ENCODE measurements around the gene DNAL1. TPM values are rescaled to one million over a fixed set of nuclear protein-coding genes. Genes with fewer than 3 reads are reported as not detected.
A peak's percentile ranks its signal among the peaks of the same experiment; 100 is the strongest.

DNAL1 gene
- total and polyA plus RNA-seq, 10 of the 15 experiments (the other 5 are each of a cell fraction or from before 2014, with no cell fraction given) = 2.4 to 18.2 (median 7.4) TPM

DNA sequence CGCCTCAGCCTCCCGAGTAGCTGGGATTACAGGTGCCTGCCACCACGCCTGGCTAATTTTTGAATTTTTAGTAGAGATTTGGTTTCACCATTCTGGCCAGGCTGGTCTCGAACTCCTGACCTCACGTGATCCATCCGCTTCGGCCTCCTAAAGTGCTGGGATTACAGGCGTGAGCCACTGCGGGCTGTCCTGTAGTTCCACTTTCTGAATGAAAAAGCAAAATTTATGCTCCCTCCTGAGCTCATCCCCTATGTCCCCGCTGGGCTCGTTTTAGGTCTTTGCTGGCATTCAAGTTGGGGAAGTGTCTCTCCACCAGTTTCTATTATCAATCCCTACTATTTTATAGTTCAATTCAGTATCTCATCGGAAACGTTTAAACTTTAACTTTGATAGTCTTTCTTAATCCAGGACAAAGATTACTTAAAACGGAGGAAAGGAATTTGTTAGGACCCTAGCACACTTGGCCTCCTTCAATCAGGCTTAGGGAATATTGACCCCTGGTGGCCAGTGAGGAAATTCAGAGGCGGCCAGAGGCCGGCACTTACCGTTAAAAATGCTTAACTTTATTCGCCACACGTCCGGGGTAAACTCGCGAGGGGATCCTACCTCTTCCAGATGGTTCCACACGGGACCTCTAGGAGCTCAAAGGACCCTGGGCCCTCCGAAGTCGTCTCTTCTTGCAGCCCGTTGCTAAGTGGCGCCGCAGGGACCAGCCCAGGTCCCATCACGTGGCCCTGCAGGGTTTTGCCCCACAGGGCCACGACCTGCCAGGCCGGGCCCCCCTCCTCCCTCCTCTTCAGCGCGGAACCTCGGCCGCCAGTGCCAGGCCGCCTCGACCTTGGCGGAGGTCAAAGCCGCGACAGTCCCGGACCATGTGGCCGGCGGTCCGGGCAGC is 11.4 kb upstream of the DNAL1 start (continued):
- TF ChIP-seq ZBTB40 (IDR thresholded peaks at IDR 0.05; ENCODE audit: borderline replicate concordance) (peak; percentile 47; the same call in 1 of the 2 replicates), MEF2B (IDR thresholded peaks at IDR 0.05; ENCODE audit: partially characterized antibody, poor library complexity, severe bottlenecking) (peak; percentile 20), IKZF1 (conservative IDR thresholded peaks at IDR 0.05) (peak; percentile 39; the same call in 1 of the 2 replicates), TBL1XR1 (IDR thresholded peaks at IDR 0.05; ENCODE audit: low read depth, low read length) (no peak), NR2F1 (conservative IDR thresholded peaks at IDR 0.05) (peak; percentile 87), IRF3 (IDR thresholded peaks at IDR 0.05) (no peak), E2F4 (IDR thresholded peaks at IDR 0.05; ENCODE audit: low read depth, low read length) (peak; percentile 8; the same call in 1 of the 2 replicates), HCFC1 (IDR thresholded peaks at IDR 0.05; ENCODE audit: low read length) (peak; percentile 16; the same call in 1 of the 2 replicates), SMC3 (IDR thresholded peaks at IDR 0.05; ENCODE audit: borderline replicate concordance, low read length) (peak; percentile 89), RUNX3 (IDR thresholded peaks at IDR 0.05; ENCODE audit: low read length) (no peak), CBX5 (IDR thresholded peaks at IDR 0.05; ENCODE audit: low read depth) (no peak), EED (IDR thresholded peaks at IDR 0.05; ENCODE audit: low read depth) (no peak), EP300 (IDR thresholded peaks at IDR 0.05; ENCODE audit: borderline replicate concordance in 1 of 2, control insufficient read depth in 1 of 2, low read depth in 2 of 2, low read length in 2 of 2) (no peak), HDGF (IDR thresholded peaks at IDR 0.05) (peak; percentile 61; the same call in 1 of the 2 replicates), PAX5 (IDR thresholded peaks at IDR 0.05; ENCODE audit: borderline replicate concordance, low read depth, low read length) (0 out of 2 replicates have a peak, but pooled peaks have one; percentile 6), MXI1 (IDR thresholded peaks at IDR 0.05; ENCODE audit: low read depth, low read length) (0 out of 2 replicates have a peak, but pooled peaks have one; percentile 21), RELA (IDR thresholded peaks at IDR 0.05; ENCODE audit: borderline replicate concordance, partially characterized antibody) (peak; percentile 12), WRNIP1 (IDR thresholded peaks at IDR 0.05; ENCODE audit: borderline replicate concordance, low read depth, low read length) (no peak)
- TF ChIP-seq, protein P1, sequence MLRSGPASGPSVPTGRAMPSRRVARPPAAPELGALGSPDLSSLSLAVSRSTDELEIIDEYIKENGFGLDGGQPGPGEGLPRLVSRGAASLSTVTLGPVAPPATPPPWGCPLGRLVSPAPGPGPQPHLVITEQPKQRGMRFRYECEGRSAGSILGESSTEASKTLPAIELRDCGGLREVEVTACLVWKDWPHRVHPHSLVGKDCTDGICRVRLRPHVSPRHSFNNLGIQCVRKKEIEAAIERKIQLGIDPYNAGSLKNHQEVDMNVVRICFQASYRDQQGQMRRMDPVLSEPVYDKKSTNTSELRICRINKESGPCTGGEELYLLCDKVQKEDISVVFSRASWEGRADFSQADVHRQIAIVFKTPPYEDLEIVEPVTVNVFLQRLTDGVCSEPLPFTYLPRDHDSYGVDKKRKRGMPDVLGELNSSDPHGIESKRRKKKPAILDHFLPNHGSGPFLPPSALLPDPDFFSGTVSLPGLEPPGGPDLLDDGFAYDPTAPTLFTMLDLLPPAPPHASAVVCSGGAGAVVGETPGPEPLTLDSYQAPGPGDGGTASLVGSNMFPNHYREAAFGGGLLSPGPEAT (IDR thresholded peaks at IDR 0.05; ENCODE audit: low read depth) = peak; percentile 32; the same call in 1 of the 2 replicates

All from GM12878 (cell line).